Endothelial cell of umbilical vein (primary cell): ENCODE results near the gene PSMD13. TPM values are rescaled to one million over a fixed set of nuclear protein-coding genes. Genes with fewer than 3 reads are reported as not detected.
"Not testable (repeated sequence)": the region's sequence is repeated elsewhere in the genome, so short reads cannot be mapped to it uniquely, and the experiment has no call there.

Experiments
- BruUV-seq: library from RNA; stranded (reverse); fragments of 400-500 nt; replicated peaks from 2 replicates; lab custom pipeline; 2021; lab: Mats Ljungman, UMichigan
- CTCF ChIA-PET: fragments of 300-600, 350-600 bp; sonication (Branson Sonifier 250); formaldehyde crosslinking; loops from one replicate; lab custom pipeline; 2021; ENCODE audit warnings: antibody characterized with exemption, inconsistent platforms; lab: Charles Lee
- POLR2A ChIA-PET: fragments of 300-600, 350-600 bp; sonication (Branson Sonifier 250); formaldehyde crosslinking; loops from one replicate; lab custom pipeline; 2021; ENCODE audit warnings: antibody characterized with exemption, inconsistent platforms; lab: Charles Lee
- DNase-seq: peaks from one replicate; pipeline ENCODE4 v3.0.0-alpha.2; 2011; ENCODE audit warnings: low read depth, low spot score
- FAIRE-seq: peaks from 2 replicates; lab custom pipeline; 2011; peaks lifted over from hg19 to GRCh38; lab: Jason Lieb, UNC
- H2AFZ ChIP-seq: 2 replicates; pipeline ENCODE4 v1.6.0; 2012; ENCODE audit warnings: low read depth, low read length, control low read depth, inconsistent platforms
- H3K27ac ChIP-seq: 2 replicates; pipeline ENCODE4 v1.5.1; 2011; ENCODE audit warnings: low read depth, mild to moderate bottlenecking, control low read depth, low read length, moderate library complexity; ENCODE audit not compliant: insufficient read depth
- H3K27me3 ChIP-seq, 2 experiments: 2 replicates each; pipeline versions ENCODE4 v1.6.0 to v1.6.1; 2011; ENCODE audit warnings: low read length in 2 of 2, mixed read lengths in 1 of 2; ENCODE audit not compliant: control insufficient read depth in 2 of 2, insufficient read depth in 2 of 2
- H3K36me3 ChIP-seq, 2 experiments: 2 replicates in 1 of 2; 3 replicates in 1 of 2; pipeline ENCODE4 v1.5.1; 2011; ENCODE audit warnings: low read length in 2 of 2, mild to moderate bottlenecking in 1 of 2, moderate library complexity in 1 of 2; ENCODE audit not compliant: control insufficient read depth in 2 of 2, insufficient read depth in 2 of 2; ENCODE audit errors: extremely low read depth in 1 of 2
- H3K4me1 ChIP-seq: 3 replicates; pipeline ENCODE4 v1.5.1; 2011; ENCODE audit warnings: mild to moderate bottlenecking, low read length; ENCODE audit not compliant: control insufficient read depth, insufficient read depth; ENCODE audit errors: extremely low read depth
- H3K4me2 ChIP-seq: 2 replicates; pipeline ENCODE4 v1.6.1; 2011; ENCODE audit warnings: low read length, control low read depth, mixed read lengths; ENCODE audit not compliant: insufficient read depth
- H3K4me3 ChIP-seq, 3 experiments: fragments of 200-600 bp in 1 of 3; sonication (generic), shearing (Covaris generic) in 1 of 3; replicated peaks in 1 of 3; 2 replicates each; pipeline ENCODE4 v1.5.1; 2011 to 2016; ENCODE audit warnings: control low read depth in 3 of 3, low read length in 3 of 3, mild to moderate bottlenecking in 2 of 3, inconsistent platforms in 1 of 3, low read depth in 1 of 3, moderate library complexity in 1 of 3; ENCODE audit not compliant: insufficient read depth in 1 of 3
- H3K79me2 ChIP-seq: 2 replicates; pipeline ENCODE4 v1.6.0; 2012; ENCODE audit warnings: low read length, inconsistent platforms; ENCODE audit not compliant: control insufficient read depth, insufficient read depth
- H3K9ac ChIP-seq: replicated peaks from 2 replicates; pipeline ENCODE3; 2011; ENCODE audit warnings: low read length, control low read depth; ENCODE audit not compliant: insufficient read depth; ENCODE audit errors: extremely low read depth
- H3K9me1 ChIP-seq: replicated peaks from 3 replicates; pipeline ENCODE4 v1.6.0; 2011; ENCODE audit warnings: mild to moderate bottlenecking, low read length; ENCODE audit not compliant: control insufficient read depth, insufficient read depth; ENCODE audit errors: extremely low read depth
- H3K9me3 ChIP-seq: replicated peaks from 2 replicates; pipeline ENCODE4 v1.5.1; 2012; ENCODE audit warnings: low read length, inconsistent platforms; ENCODE audit not compliant: control insufficient read depth, insufficient read depth
- H4K20me1 ChIP-seq: replicated peaks from 2 replicates; pipeline ENCODE3; 2011; ENCODE audit warnings: mild to moderate bottlenecking, low read length; ENCODE audit not compliant: control insufficient read depth, insufficient read depth; ENCODE audit errors: extremely low read depth
- dilution Hi-C: fragments of 300-500 bp; cut with MboI; formaldehyde crosslinking; loops from one replicate; pipeline ENCODE4 v1.15.0; 2019; ENCODE audit warnings: low sequenced_read_pairs; ENCODE audit not compliant: extremely low pct_ligation_motif_present
- intact Hi-C: fragments of 100-400 bp; cut with micrococcal nuclease; formaldehyde crosslinking; loops from one replicate; pipeline ENCODE4 v1.10.0; 2022
- polyA plus RNA-seq, 4 experiments: library from polyadenylated mRNA; depleted of rRNA in 3 of 4; stranded (reverse) in 3 of 4; unstranded in 1 of 4; fragments of >200 nt; gene quantifications; 2 replicates each; pipeline versions ENCODE4 v1.2.1 to v1.2.3, GENCODE V29; 2011 to 2012; ENCODE audit warnings: missing spikeins in 1 of 4
- total RNA-seq: library from RNA; stranded (reverse); gene quantifications from 2 replicates; pipeline ENCODE4 v1.2.3, GENCODE V29; 2021

The PSMD13 gene
- total and polyA plus RNA-seq, 2 donors (not counting 3 experiments of a cell fraction or from before 2014, with no cell fraction given), result 168 to 214 TPM

DNA sequence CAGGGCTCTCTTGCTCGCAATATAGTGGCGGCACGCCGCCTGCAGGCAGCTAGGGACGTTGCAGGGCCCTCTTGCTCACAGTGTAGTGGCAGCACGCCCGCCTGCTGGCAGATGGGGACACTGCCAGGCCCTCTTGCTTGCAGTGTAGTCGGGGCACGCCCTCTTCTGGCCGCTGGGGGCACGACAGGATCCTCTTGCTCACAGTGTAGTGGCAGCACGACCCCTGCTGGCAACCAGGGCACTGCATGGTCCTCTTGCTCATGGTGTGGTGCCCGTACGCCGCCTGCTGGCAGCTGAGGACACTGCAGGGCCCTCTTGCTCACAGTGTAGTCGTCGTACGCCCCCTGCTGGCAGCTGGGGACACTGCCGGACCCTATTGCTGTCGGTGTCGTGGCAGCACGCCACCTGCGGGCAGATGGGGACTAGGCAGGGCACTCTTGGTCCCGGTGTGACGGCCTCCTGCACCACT is 46.9 kb upstream of the PSMD13 start:
- BruUV-seq, H3K79me2 ChIP-seq, H3K4me3 ChIP-seq, intact Hi-C loops, H3K27ac ChIP-seq, H3K4me1 ChIP-seq, H3K9me3 ChIP-seq, H2AFZ ChIP-seq, FAIRE-seq, POLR2A ChIA-PET, H4K20me1 ChIP-seq, H3K36me3 ChIP-seq, H3K4me2 ChIP-seq, dilution Hi-C loops, H3K9me1 ChIP-seq, H3K27me3 ChIP-seq, DNase-seq, CTCF ChIA-PET, H3K9ac ChIP-seq: not testable (repeated sequence)

GRCh38 chr11:190546-190945 is 46.2 kb upstream of the PSMD13 start:
- DNase-seq, H3K27me3 ChIP-seq, H3K4me1 ChIP-seq, H2AFZ ChIP-seq, H3K9me3 ChIP-seq, BruUV-seq, H3K9ac ChIP-seq, H3K4me3 ChIP-seq, H4K20me1 ChIP-seq, dilution Hi-C loops, H3K36me3 ChIP-seq, intact Hi-C loops, H3K9me1 ChIP-seq, FAIRE-seq, POLR2A ChIA-PET, H3K4me2 ChIP-seq, CTCF ChIA-PET, H3K27ac ChIP-seq, H3K79me2 ChIP-seq: not testable (repeated sequence)

GRCh38 chr11:191490-192478 is 45.0 kb upstream of the PSMD13 start:
- H3K4me2 ChIP-seq, BruUV-seq, CTCF ChIA-PET: not testable (repeated sequence)

GRCh38 chr11:192674-193128 is 44.1 kb upstream of the PSMD13 start, which contains the start of gene SCGB1C1:
SCGB1C1 (plus strand) TSS chr11:193078; CDS start chr11:193100, 22 bp downstream.
- H3K27me3 ChIP-seq, H3K36me3 ChIP-seq, H3K9ac ChIP-seq, H3K4me3 ChIP-seq, H3K79me2 ChIP-seq, H3K27ac ChIP-seq, CTCF ChIA-PET, DNase-seq, BruUV-seq, dilution Hi-C loops, POLR2A ChIA-PET, H4K20me1 ChIP-seq, H3K9me3 ChIP-seq, H3K4me1 ChIP-seq, H3K4me2 ChIP-seq, intact Hi-C loops, H2AFZ ChIP-seq, H3K9me1 ChIP-seq, FAIRE-seq: not testable (repeated sequence)

More at GRCh38 chr11:191490-192478, 45.0 kb upstream of the PSMD13 start:
- H4K20me1 ChIP-seq, DNase-seq, H3K4me3 ChIP-seq, H3K9me1 ChIP-seq, dilution Hi-C loops, H3K9me3 ChIP-seq, H3K27ac ChIP-seq, POLR2A ChIA-PET, H3K79me2 ChIP-seq, H3K4me1 ChIP-seq, H2AFZ ChIP-seq, intact Hi-C loops, H3K36me3 ChIP-seq, H3K27me3 ChIP-seq, H3K9ac ChIP-seq: not testable (repeated sequence)
- peak; percentile 99 for FAIRE-seq
